ENCODE measurements around the gene WDR6. TPM values are rescaled to one million over a fixed set of nuclear protein-coding genes. Genes with fewer than 3 reads are reported as not detected.
A peak's percentile ranks its signal among the peaks of the same experiment; 100 is the strongest.

WDR6 gene
- polyA plus RNA-seq, 5 donors: 166 to 190 (median 180) TPM

DNA sequence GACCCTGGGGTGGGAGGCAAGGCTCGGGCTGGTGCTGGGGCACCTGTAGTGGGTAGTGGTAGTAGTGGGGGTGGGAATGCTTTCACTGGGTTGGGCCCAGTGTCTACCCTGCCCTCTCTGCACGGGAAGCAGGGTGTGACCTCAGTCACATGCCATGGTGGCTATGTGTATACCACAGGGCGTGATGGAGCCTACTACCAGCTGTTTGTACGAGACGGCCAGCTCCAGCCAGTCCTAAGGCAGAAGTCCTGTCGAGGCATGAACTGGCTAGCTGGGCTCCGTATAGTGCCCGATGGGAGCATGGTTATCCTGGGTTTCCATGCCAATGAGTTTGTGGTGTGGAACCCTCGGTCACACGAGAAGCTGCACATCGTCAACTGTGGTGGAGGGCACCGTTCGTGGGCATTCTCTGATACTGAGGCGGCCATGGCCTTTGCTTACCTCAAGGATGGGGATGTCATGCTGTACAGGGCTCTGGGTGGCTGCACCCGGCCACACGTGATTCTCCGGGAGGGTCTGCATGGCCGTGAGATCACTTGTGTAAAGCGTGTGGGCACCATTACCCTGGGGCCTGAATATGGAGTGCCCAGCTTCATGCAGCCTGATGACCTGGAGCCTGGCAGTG, 6.0 kb downstream of the WDR6 start:
- no peak for DNase-seq

DNA sequence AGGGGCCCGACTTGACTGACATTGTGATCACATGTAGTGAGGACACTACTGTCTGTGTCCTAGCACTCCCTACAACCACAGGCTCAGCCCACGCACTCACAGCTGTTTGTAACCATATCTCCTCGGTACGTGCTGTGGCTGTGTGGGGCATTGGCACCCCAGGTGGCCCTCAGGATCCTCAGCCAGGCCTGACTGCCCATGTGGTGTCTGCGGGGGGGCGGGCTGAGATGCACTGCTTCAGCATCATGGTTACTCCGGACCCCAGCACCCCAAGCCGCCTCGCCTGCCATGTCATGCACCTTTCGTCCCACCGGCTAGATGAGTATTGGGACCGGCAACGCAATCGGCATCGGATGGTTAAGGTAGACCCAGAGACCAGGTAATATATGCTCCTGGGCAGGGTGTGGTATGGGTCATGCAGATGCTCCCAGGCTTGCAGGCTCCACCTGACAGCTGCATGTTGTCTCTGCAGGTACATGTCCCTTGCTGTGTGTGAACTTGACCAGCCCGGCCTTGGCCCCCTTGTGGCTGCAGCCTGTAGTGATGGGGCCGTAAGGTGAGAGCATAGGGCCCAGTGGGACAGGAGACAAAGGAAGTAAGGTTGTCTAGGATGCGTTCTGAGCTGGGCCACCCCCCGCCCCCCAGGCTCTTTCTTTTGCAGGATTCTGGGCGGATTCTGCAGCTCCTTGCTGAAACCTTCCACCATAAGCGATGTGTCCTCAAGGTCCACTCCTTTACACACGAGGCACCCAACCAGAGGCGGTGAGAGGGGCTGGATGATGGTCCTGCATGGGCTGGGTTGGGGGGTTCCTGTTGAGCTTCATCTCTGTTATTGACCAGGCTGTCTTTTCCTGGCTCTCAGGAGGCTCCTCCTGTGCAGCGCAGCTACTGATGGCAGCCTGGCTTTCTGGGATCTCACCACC, 6.8 kb downstream of the WDR6 start:
- no peak for DNase-seq

GRCh38 chr3:49015072-49015471, 7.9 kb downstream of the WDR6 start:
- DNase-seq: no peak

- no peak for DNase-seq
Measured at GRCh38 chr3:49015765-49016164, 8.6 kb downstream of the WDR6 start.

GRCh38 chr3:49016414-49017228, 9.4 kb downstream of the WDR6 start:
- DNase-seq: no peak

DNA sequence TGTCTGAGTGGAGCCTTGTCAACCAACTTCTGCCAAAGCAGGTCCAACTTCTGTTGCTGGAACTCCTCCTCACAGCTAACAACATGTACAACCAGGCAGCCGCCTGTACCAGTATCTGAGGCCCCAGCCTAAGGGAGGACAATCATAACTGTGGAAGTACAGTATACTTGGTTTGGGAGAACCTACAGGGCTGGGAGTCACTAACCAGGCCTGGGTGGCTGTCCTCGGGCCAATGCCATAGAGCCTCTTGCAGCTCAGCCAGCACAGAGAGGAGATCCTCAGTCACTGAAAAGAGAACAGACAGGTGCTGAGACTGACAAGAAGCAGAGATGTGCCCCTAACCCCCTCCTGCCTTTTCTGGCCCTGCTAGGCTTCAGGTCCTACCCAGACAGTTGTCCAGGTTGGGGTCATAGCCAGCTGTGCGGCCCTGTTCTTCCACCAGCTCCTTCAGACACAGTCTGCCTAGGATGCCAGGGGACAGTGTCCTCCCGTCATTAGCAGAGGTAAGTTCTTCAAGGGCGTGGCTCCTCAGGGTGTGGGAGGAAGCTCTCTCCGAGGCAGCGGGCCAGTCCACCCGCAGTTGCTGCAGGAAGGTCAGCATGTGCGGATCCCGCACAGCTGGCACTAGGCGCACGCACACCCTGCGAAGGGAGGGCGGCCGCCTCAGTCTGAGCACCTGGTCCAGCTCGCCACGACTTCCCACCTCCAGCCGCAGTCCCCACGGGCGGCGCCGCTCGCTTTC, 10.2 kb downstream of the WDR6 start:
- no peak for DNase-seq

- peak; percentile 66 to 78 for DNase-seq
Measured at GRCh38 chr3:49017971-49018706, 10.9 kb downstream of the WDR6 start, which contains the start of gene DALRD3. TSS of gene DALRD3 (minus strand) at chr3:49018580. CDS start at chr3:49018564, 16 bp downstream.

DNA sequence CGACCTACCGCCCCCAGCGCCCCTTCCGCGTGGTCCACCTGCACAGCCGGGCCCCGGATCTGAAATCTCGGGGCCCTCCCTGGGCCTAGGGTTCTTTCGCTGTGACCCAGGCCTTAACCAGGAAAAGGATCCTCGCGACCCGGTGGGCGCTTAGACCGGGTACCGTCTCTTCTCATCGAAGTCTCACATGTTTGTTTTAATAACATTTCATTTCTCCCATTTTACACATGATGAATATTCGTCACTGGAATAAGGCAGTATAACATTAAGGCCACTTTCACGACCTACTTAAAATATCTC, 11.5 kb downstream of the WDR6 start:
- DNase-seq: no peak

- no peak for DNase-seq
Measured at GRCh38 chr3:49019941-49020329, 12.7 kb downstream of the WDR6 start.

DNA sequence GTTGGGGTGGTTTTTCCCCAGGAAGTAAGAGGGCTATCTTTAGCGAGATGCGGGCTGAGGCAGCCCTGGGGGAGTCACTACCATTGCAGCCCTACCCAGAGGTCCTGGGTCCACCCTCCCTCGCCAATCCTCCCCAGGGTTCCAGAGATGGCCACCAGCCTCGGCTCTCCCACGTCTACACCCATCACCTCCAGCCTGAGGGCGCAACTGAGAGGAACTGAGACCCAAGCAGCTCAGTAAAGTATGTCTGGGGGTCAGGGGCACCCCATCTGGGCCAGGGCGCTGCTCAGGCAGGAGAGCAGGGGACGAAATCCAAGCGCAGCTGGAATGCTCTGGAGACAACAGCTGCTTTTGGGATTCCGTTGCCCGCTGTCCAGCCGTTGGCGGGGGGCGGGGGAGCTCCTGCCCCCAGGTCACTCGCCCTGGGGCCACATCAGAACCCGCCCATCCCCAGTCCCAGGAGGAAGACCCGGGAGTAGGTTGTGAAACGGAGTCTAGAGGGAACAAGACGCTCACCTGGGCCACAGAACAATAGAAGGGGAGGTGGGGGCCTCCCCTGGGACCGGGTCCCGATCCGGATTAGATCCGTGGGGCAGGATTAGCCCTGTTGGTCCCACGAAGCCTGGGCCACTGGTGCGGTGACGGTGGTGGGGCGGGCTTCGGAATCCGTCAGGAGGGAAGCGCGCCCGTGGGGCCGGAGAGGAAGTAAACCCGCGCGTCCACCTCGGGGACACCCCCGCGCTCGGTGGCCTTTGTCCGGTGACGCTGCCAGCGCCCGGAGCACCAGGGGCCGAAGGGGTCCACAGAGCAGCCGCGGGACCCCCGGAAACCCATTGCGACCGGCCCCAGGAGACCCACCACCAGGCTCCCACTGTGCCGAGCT, 13.4 kb downstream of the WDR6 start:
- DNase-seq: no peak

DNA sequence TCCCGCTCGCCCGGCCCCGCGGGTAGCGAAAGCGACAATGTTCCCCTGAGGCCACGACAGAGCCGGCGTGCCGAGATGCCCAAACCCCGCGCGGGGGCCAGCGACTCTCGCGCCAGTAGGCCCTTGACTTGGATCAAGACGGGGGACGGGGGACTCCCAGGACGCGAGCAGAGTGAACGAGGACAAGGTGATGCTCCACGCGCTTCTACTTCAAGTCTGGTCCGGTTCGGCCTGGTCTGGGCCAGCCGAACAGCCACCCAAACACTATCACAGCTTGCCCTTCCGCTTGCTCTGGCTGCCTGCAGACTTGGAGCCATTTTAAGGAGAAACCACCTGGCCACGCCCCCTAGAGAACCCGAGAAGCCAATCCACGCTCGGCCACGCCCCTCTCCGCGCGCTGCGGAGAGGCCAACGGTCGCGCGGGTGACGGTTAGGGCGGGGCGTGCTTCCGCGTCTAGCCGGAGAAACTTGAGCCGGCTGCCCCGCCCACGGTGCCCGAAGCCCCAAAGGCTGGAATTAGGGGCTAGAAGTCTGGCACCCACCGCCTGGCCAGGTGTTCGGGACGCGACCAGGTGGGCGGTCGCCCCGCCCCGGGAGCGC, 14.1 kb downstream of the WDR6 start:
- peak; percentile 98 to 99 for DNase-seq

DNA sequence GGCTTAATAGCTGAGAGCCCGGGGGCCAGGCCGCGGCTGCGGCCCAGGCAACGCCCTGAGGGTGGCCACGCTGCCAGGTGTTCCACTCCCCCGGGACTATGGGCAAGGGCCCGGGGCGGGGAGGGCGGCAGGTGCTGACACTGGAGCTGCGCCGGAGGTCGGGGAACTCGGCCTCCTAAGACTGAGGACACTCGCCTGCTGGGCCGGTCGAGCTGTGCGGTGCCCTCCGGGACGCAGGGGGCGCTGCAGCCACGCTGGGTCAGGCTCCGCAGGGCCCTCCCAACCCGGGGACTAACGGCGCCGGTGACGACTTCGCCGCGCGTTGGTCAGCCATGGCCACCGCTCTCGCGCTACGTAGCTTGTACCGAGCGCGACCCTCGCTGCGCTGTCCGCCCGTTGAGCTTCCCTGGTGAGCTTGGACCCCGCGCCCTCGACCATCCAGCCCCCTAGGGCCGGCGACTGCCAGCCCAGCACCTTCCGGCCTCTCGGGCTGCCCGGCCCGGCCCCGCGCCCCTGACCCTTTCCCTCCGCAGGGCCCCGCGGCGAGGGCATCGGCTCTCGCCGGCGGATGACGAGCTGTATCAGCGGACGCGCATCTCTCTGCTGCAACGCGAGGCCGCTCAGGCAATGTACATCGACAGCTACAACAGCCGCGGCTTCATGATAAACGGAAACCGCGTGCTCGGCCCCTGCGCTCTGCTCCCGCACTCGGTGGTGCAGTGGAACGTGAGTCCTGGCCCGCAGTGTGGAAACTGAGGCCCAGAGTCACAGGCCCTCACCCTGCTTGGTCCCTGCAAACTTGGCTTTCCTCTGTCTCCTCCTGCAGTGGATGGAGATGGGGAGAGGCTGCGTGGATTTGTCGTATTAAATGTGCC, 14.9 kb downstream of the WDR6 start, which contains the start of gene NDUFAF3:
TSS of gene NDUFAF3 (plus strand) at position 309 of the 875 bp plus-strand sequence. CDS start at position 333, 24 bp downstream.
- DNase-seq: peak; percentile 91 to 92

- DNase-seq: no peak
Measured at GRCh38 chr3:49022688-49023171, 15.5 kb downstream of the WDR6 start.

DNA sequence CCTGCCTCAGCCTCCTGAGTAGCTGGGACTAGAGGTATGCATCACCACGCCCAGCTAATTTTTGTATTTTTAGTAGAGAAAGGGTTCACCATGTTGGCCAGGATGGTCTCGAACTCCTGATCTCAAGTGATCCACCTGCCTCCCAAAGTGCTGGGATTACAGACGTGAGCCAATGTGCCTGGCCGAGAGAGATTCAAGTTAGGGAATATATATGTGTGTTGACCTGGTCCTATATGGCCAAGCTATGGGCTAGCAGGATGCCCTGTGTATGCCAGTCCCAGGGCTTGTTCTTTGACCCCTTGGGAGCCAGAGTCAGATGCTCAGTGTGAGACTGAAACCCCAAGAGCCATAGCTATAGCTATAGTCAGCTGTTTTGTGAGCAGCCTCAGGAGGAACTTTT, 16.6 kb downstream of the WDR6 start:
- no peak for DNase-seq

DNA sequence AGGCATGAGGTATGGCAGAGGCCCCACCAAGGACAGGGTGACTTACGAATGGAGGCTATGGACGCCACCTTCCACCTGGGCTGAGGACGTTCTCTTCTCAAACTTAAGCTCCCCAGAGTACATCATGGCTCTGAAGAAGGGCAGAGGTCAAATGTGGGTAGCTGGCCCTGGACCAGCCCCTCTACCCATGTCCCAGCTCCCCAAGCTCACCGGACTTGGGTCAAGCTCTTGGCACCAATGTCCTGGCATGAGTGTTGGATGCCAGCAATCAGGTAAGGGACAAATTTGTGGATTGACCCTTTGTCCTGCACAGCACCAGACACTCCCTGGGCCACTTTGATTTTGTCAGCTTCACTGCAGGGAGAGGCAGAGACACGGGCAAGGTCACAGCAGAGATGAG, 17.3 kb downstream of the WDR6 start:
- no peak for DNase-seq

DNA sequence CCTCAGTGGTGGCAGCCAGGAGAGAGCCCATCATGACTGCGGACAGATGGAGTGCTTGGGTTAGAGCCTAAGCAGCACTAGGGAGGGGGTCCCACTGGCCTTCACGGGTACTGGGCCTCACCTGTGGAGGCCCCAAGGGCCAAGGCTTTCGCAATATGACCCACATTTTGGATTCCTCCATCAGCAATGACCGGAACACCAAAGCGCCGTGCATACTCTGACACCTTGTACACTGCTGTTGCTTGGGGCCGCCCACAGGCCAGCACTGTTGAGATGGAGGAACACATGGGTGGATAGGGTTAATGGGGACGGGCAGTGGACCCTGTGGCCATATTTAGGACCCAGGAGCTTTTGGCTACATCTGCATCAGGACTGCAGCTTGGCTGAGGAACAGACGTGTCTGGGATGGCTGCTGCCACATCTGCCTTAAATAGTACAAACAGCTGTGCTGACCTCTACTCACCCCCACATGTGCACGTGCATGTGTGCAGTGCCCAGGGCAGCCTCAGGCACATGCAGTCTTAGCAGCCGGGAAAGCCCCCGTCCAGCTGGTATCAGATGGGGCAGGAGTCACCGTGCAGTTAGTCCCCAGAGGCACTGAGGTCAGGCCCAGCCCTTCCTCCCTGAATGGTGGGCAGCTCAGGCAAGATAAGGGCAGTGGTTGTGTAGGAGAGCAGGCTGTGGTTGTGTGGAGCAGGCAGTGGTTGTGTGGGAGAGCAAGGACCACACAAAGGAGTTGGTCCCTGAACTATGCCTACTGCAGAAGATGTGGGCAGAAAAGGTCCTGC, 18.0 kb downstream of the WDR6 start:
- no peak for DNase-seq

DNA sequence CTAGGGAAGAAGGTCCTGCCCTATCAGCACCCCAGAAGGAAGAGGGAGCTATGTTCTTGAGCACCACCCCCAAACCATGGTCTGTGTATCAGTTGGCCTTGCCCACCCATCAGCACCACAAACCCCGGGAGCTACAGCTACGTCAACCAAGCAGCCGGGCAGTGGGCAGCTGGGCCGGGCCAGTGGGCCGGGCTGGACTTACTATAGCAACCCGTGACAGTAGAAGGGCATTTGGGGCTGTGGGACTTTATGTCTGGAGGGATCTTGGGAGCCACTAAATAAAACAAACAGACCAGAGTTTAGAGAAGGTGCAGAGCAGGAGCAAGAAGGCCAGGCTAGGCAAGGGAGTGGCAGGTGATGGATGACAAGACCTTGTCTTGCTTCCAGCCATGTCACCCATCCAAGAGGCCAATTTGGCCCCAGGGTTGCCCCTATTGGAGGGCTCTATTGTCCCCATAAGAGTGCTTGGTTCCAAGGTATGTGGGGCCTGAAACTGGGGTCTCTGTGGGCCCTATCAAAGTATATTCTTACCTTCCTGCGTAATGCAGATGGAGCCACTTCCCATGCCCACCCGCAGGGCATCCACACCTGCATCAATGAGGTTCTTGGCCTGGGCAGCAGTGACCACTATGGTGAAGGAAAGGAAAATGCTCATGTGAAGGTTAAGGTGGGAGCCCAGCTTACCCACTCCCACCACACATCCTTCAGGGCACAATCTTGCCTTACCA, 18.8 kb downstream of the WDR6 start:
- DNase-seq: no peak
